NCI-H82 (cell line): ENCODE measurements around the gene ELL3.

ENCODE experiments used
- DNase-seq: peaks from one replicate; lab custom pipeline; 2025; lab: John Stamatoyannopoulos, UW

Gene ELL3

DNA sequence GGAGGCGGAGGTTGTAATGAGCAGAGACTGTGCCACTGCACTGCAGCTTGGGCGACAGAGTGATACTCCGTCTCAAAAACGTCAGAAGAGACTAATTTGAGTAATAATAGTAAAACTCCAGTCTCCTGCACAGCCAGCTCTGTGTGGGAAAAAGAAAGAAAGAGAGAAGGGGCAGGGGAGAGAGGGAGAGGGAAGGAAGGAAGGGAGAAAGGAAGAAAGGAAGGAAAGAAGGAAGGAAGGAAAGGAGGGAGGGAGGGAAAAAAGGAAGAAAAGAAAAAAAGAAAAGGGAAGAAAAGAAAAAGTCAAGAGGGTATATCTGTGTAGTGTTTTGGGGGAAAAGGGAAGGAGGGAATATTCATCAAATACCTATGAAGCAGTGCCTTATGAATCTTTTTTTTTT is 53.6 kb downstream of the ELL3 start:
- DNase-seq: no peak
